Astrocyte of the cerebellum (primary cell): ENCODE results near the gene ASTN2.

ENCODE experiments used
- DNase-seq: peaks from one replicate; pipeline ENCODE4 v3.0.0-alpha.2; 2011; ENCODE audit warnings: low read depth
- H3K4me3 ChIP-seq: 2 replicates; pipeline ENCODE4 v1.5.1; 2011; ENCODE audit warnings: mild to moderate bottlenecking, low read depth, low read length, moderate library complexity
- in situ Hi-C: cut with HindIII; loops from 2 replicates; pipeline ENCODE4 v1.10.0; 2017; ENCODE audit warnings: low sequenced_read_pairs
- TF ChIP-seq, protein P1 (sequence below): IDR thresholded peaks from 2 replicates; pipeline ENCODE4 v1.5.1; 2012; ENCODE audit warnings: low read length, low read depth, moderate library complexity, mild to moderate bottlenecking; ENCODE audit errors: missing control alignments

The ASTN2 gene

GRCh38 chr9:117278471-117279035 is 136.3 kb downstream of the ASTN2 start:
- DNase-seq = no peak
- TF ChIP-seq, protein P1, sequence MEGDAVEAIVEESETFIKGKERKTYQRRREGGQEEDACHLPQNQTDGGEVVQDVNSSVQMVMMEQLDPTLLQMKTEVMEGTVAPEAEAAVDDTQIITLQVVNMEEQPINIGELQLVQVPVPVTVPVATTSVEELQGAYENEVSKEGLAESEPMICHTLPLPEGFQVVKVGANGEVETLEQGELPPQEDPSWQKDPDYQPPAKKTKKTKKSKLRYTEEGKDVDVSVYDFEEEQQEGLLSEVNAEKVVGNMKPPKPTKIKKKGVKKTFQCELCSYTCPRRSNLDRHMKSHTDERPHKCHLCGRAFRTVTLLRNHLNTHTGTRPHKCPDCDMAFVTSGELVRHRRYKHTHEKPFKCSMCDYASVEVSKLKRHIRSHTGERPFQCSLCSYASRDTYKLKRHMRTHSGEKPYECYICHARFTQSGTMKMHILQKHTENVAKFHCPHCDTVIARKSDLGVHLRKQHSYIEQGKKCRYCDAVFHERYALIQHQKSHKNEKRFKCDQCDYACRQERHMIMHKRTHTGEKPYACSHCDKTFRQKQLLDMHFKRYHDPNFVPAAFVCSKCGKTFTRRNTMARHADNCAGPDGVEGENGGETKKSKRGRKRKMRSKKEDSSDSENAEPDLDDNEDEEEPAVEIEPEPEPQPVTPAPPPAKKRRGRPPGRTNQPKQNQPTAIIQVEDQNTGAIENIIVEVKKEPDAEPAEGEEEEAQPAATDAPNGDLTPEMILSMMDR = no peak
- in situ Hi-C loops = no loop called here
- no peak overlapping the region for H3K4me3 ChIP-seq

- H3K4me3 ChIP-seq = no peak overlapping the region
- DNase-seq = no peak
- TF ChIP-seq, protein P1 = no peak
- in situ Hi-C loops = no loop called here
These were observed 136.8 kb downstream of the ASTN2 start for GRCh38 chr9:117278020-117278419.

GRCh38 chr9:117276444-117276843 is 138.4 kb downstream of the ASTN2 start:
- no peak overlapping the region for H3K4me3 ChIP-seq
- in situ Hi-C loops = no loop called here
- TF ChIP-seq, protein P1 = no peak
- no peak for DNase-seq

- no peak overlapping the region for H3K4me3 ChIP-seq
- TF ChIP-seq, protein P1 = no peak
- no peak for DNase-seq
- in situ Hi-C loops = no loop called here
These were observed 141.2 kb downstream of the ASTN2 start for GRCh38 chr9:117273612-117274011.

GRCh38 chr9:117268847-117269446 is 145.9 kb downstream of the ASTN2 start:
- TF ChIP-seq, protein P1 = no peak
- DNase-seq = no peak
- no peak overlapping the region for H3K4me3 ChIP-seq
- in situ Hi-C loops = no loop called here

- in situ Hi-C loops = no loop called here
- TF ChIP-seq, protein P1 = no peak
- DNase-seq = no peak
- no peak overlapping the region for H3K4me3 ChIP-seq
These were observed 147.9 kb downstream of the ASTN2 start for GRCh38 chr9:117266855-117267497.
